D721Med (cell line): ENCODE measurements around the gene ADGRL2.

Experiments
- DNase-seq: peaks from one replicate; pipeline ENCODE4 v3.0.0; 2011; ENCODE audit warnings: low spot score; ENCODE audit not compliant: insufficient read length
- FAIRE-seq: peaks from 2 replicates; lab custom pipeline; 2011; peaks lifted over from hg19 to GRCh38; lab: Jason Lieb, UNC
- CTCF ChIP-seq: IDR thresholded peaks from 2 replicates; pipeline ENCODE4 v1.5.1; 2012; ENCODE audit warnings: mild to moderate bottlenecking, control low read depth; ENCODE audit not compliant: insufficient read depth; ENCODE audit errors: missing control alignments

The ADGRL2 gene

GRCh38 chr1:82019508-82019907, 218.8 kb downstream of the ADGRL2 start:
- DNase-seq: no peak
- peak; percentile 16 for FAIRE-seq
- TF ChIP-seq CTCF: no peak

DNA sequence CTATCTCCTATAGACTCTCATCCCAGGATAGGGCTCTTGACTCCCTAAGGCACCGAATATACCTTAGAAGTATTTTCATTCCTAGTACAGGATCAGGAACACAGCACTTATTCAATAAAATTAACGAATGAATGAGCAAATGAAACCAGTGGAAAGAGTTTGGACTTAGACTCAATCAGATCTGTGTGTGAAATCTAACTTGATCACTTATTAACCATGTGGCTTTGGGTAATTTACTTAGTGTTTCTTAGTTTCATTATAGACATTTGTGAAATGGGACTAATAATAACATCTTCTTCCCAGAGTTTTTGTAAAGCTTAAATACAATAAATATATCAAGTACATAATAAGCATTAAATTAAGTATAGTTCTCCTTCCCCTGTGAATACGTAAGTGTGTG, 230.1 kb downstream of the ADGRL2 start:
- no peak for DNase-seq
- no peak for TF ChIP-seq CTCF
- no peak for FAIRE-seq

DNA sequence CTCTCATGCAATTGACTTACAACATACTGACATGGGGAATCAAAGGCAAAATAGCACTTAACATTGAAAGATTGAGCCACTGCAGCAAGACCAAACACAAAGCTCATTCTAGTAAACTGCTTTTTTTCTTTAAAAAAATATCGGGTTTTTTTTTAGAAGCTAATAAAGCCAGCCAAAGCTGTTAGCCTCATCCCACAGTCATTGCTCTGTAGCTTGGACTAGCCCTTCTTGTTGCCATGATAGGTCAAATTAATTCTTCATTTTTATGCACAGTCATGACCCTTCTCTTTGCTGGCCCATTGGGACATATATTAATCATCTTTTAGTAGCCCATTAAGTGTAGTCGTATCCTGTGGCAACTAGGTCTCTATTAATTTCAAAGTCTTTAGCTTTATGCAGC, 231.3 kb downstream of the ADGRL2 start:
- FAIRE-seq (no peak), DNase-seq (no peak)
- TF ChIP-seq CTCF: no peak

DNA sequence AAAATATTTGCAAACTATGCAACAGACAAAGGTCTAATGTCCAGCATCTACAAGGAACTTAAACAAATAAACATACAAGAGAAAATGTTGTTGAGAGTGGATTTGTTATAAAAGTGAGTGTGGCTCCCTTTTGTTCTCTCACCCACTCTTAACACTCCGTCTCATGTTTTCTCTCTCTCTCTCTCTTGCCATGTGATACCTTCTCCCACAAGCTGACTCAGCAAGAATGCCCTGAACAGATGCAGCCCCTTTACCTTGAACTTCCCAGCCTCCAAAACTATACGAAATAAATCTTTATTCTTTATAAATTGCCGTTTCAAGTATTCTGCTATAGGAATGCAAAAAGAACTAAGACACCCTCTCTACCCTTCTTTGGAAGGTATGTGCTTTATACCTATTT, 234.1 kb downstream of the ADGRL2 start:
- DNase-seq (no peak), FAIRE-seq (no peak)
- no peak for TF ChIP-seq CTCF
